Fibroblast of lung (primary cell): ENCODE results near the gene NFYC. TPM values are rescaled to one million over a fixed set of nuclear protein-coding genes. Genes with fewer than 3 reads are reported as not detected.
A peak's percentile ranks its signal among the peaks of the same experiment; 100 is the strongest.

Source experiments
- DNase-seq, 2 donors: peaks; one replicate each; pipeline versions ENCODE4 v3.0.0 to v3.0.0-alpha.2; 2010; ENCODE audit warnings: low read depth in 2 of 2
- H2AFZ ChIP-seq: 2 replicates; pipeline ENCODE4 v1.5.1; 2012; ENCODE audit warnings: low read length, control low read depth, inconsistent platforms
- H3K27ac ChIP-seq: 2 replicates; pipeline ENCODE4 v1.5.1; 2011; ENCODE audit warnings: low read length, control low read depth; ENCODE audit not compliant: insufficient read depth
- H3K27me3 ChIP-seq: 2 replicates; pipeline ENCODE4 v1.5.1; 2011; ENCODE audit warnings: mild to moderate bottlenecking, low read length; ENCODE audit not compliant: control insufficient read depth, insufficient read depth
- H3K36me3 ChIP-seq: 2 replicates; pipeline ENCODE4 v1.5.1; 2011; ENCODE audit warnings: low read length; ENCODE audit not compliant: control insufficient read depth, insufficient read depth
- H3K4me1 ChIP-seq: 2 replicates; pipeline ENCODE4 v1.5.1; 2011; ENCODE audit warnings: low read length; ENCODE audit not compliant: control insufficient read depth, insufficient read depth; ENCODE audit errors: extremely low read depth
- H3K4me2 ChIP-seq: 2 replicates; pipeline ENCODE4 v1.5.1; 2011; ENCODE audit warnings: low read length, control low read depth; ENCODE audit not compliant: insufficient read depth; ENCODE audit errors: extremely low read depth
- H3K4me3 ChIP-seq, 4 experiments: fragments of 200-600 bp in 1 of 4; sonication (generic) in 1 of 4; replicated peaks in 1 of 4; 2 replicates each; pipeline ENCODE4 v1.5.1; 2011 to 2016; ENCODE audit warnings: low read length in 4 of 4, low read depth in 3 of 4, mild to moderate bottlenecking in 3 of 4, control low read depth in 2 of 4, inconsistent platforms in 1 of 4, mixed read lengths in 1 of 4; ENCODE audit not compliant: insufficient read depth in 1 of 4; ENCODE audit errors: control extremely low read depth in 1 of 4
- H3K79me2 ChIP-seq: 2 replicates; pipeline ENCODE4 v1.5.1; 2012; ENCODE audit warnings: mild to moderate bottlenecking, low read length, inconsistent platforms; ENCODE audit not compliant: control insufficient read depth, insufficient read depth
- H3K9ac ChIP-seq: 2 replicates; pipeline ENCODE4 v1.5.1; 2011; ENCODE audit warnings: mild to moderate bottlenecking, low read length, control low read depth; ENCODE audit not compliant: insufficient read depth
- H3K9me3 ChIP-seq: 2 replicates; pipeline ENCODE4 v1.5.1; 2012; ENCODE audit warnings: low read depth, low read length; ENCODE audit not compliant: control insufficient read depth, insufficient read depth
- H4K20me1 ChIP-seq: 2 replicates; pipeline ENCODE4 v1.5.1; 2011; ENCODE audit warnings: low read length; ENCODE audit not compliant: control insufficient read depth, insufficient read depth; ENCODE audit errors: extremely low read depth
- CTCF ChIP-seq, 2 donors: IDR thresholded peaks in 1 of 2; conservative IDR thresholded peaks in 1 of 2; 1 replicate in 1 of 2; 2 replicates in 1 of 2; pipeline ENCODE4 v1.5.1; 2011 to 2012; ENCODE audit warnings: low read length in 2 of 2, control low read depth in 1 of 2, inconsistent platforms in 1 of 2, low read depth in 1 of 2, mild to moderate bottlenecking in 1 of 2
- EZH2 ChIP-seq: IDR thresholded peaks from 2 replicates; pipeline ENCODE4 v1.5.1; 2012; ENCODE audit warnings: low read length, control low read depth, mild to moderate bottlenecking; ENCODE audit errors: missing control alignments
- polyA plus RNA-seq, 2 donors: library from polyadenylated mRNA; depleted of rRNA in 1 of 2; stranded (reverse) in 1 of 2; unstranded in 1 of 2; fragments of >200 nt; gene quantifications; 2 replicates each; pipeline ENCODE4 v1.2.1, GENCODE V29; 2011 to 2012; ENCODE audit warnings: missing spikeins in 1 of 2
- total RNA-seq: library from RNA; depleted of rRNA; stranded (reverse); fragments of >200 nt; gene quantifications from 2 replicates; pipeline ENCODE4 v1.2.1, GENCODE V29; 2014

The NFYC gene
- total and polyA plus RNA-seq, 2 donors (not counting 1 experiment from before 2014, with no cell fraction given) = 23.8 to 31.0 TPM

GRCh38 chr1:40715491-40716059 is 24.1 kb downstream of the NFYC start:
- Histone ChIP-seq H3K9me3 (no peaks in the 10 kb centered on the region), H3K36me3 (no peaks in the 10 kb centered on the region), H3K9ac (no peak overlapping the region), H3K4me1 (peaks cover 6% of the 10 kb centered on the region), H4K20me1 (no peaks in the 10 kb centered on the region), H3K27me3 (no peaks in the 10 kb centered on the region), H3K27ac (no peak overlapping the region), H3K4me3 (no peak overlapping the region), H2AFZ (no peak overlapping the region), H3K4me2 (no peak overlapping the region), H3K79me2 (peaks cover 12% of the 10 kb centered on the region)
- TF ChIP-seq EZH2 = no peak
- no peak for TF ChIP-seq CTCF (conservative IDR thresholded peaks at IDR 0.05 in 1 of 2, IDR thresholded peaks at IDR 0.05 in 1 of 2; ENCODE audit: low read depth in 1 of 2, low read length in 2 of 2)
- no peak for DNase-seq

- no peaks in the 10 kb centered on the region for H4K20me1 ChIP-seq
- H3K79me2 ChIP-seq = peaks cover 3% of the 10 kb centered on the region
- no peak for DNase-seq
- H3K9me3 ChIP-seq = no peaks in the 10 kb centered on the region
- no peak overlapping the region for H2AFZ ChIP-seq
- H3K27ac ChIP-seq = no peak overlapping the region
- no peaks in the 10 kb centered on the region for H3K4me1 ChIP-seq
- TF ChIP-seq CTCF (conservative IDR thresholded peaks at IDR 0.05 in 1 of 2, IDR thresholded peaks at IDR 0.05 in 1 of 2; ENCODE audit: low read depth in 1 of 2, low read length in 2 of 2) (no peak), EZH2 (no peak)
- H3K27me3 ChIP-seq = no peaks in the 10 kb centered on the region
- H3K9ac ChIP-seq = no peak overlapping the region
- H3K4me3 ChIP-seq = no peak overlapping the region
- no peak overlapping the region for H3K4me2 ChIP-seq
- H3K36me3 ChIP-seq = no peaks in the 10 kb centered on the region
Measured at GRCh38 chr1:40717065-40717464, 25.6 kb downstream of the NFYC start.

GRCh38 chr1:40717955-40718354 is 26.5 kb downstream of the NFYC start:
- H3K36me3 ChIP-seq = no peaks in the 10 kb centered on the region
- peak; percentile 37 to 39 for DNase-seq
- H3K4me3 ChIP-seq = no peak overlapping the region
- H2AFZ ChIP-seq = no peak overlapping the region
- H3K9ac ChIP-seq = no peak overlapping the region
- H3K27me3 ChIP-seq = no peaks in the 10 kb centered on the region
- H3K4me1 ChIP-seq = no peaks in the 10 kb centered on the region
- TF ChIP-seq EZH2 (no peak), CTCF (conservative IDR thresholded peaks at IDR 0.05 in 1 of 2, IDR thresholded peaks at IDR 0.05 in 1 of 2; ENCODE audit: low read depth in 1 of 2, low read length in 2 of 2) (no peak)
- no peaks in the 10 kb centered on the region for H4K20me1 ChIP-seq
- H3K9me3 ChIP-seq = no peaks in the 10 kb centered on the region
- peaks cover 2% of the 10 kb centered on the region for H3K79me2 ChIP-seq
- H3K27ac ChIP-seq = no peak overlapping the region
- H3K4me2 ChIP-seq = no peak overlapping the region
